ENCODE data around the gene PRSS56.
"Not testable (repeated sequence)": the region's sequence is repeated elsewhere in the genome, so short reads cannot be mapped to it uniquely, and the experiment has no call there.

PRSS56 gene

DNA sequence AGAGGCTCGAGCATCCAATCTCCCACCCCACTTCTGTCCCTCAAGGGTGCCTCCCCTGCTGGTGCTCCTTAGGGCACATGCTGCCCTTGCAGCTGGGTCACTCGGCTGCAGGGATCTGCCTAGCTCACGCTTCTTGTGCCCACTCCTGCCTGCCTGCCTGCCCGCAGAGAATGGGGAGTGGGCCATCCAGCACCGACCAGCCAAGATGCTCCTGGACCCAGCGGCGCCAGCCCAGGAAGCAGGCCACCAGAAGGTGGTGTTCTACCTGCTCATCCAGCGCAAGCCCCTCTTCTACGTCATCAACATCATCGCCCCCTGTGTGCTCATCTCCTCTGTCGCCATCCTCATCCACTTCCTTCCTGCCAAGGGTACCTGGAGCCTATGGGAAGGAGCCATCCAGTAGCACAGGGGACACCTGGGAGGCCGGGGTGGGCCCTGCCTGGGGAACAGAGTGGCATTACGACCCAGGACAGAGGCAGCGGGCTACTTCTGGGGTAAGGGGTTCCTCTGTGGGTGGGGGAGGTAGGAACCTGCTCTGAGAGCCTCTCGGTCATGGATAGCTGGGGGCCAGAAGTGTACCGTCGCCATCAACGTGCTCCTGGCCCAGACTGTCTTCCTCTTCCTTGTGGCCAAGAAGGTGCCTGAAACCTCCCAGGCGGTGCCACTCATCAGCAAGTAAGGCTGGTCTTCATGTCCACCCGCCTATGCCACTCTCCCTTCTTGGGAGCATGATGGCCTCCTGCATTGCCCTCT lies 22.7 kb downstream of the PRSS56 start:
- DNase-seq, result no peak

DNA sequence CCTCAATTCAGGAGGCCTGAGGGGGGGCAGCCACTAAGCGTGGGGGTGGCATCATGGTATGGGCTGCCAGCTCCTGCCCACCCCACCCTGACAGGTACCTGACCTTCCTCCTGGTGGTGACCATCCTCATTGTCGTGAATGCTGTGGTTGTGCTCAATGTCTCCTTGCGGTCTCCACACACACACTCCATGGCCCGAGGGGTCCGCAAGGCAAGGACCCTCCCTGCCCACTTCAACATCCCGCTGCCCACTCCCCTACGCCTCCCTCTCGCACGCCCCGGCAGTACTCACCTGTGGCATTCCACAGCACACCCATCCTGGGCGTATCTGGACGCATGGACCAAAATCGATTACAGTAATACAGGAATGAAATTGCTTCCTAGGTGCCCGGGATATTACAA lies 23.3 kb downstream of the PRSS56 start:
- DNase-seq, result no peak

DNA sequence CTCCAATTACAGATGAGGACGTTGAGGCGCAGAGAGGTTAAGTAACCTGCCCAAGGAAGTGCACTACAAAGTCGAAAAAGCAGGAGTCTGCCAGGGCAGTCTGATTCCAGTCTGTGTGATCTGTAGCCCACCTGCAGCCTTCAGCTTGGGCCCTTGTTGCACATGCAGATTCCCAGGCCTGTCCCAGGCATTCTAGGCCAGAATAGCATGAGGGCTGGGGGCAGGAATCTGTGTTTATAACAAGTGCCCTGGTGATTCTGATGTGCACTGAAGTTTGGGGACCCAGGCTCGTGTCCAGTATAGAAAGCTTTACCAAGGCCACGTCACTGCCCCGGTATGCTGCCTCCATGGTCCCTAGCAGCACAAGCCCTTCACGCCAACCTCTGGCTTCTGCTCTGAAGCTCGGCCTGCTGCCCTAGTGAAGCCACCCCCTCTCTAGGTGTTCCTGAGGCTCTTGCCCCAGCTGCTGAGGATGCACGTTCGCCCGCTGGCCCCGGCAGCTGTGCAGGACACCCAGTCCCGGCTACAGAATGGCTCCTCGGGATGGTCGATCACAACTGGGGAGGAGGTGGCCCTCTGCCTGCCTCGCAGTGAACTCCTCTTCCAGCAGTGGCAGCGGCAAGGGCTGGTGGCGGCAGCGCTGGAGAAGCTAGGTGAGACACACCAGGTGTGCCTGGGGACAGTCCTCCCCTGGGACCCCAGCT lies 23.9 kb downstream of the PRSS56 start:
- no peak for DNase-seq

DNA sequence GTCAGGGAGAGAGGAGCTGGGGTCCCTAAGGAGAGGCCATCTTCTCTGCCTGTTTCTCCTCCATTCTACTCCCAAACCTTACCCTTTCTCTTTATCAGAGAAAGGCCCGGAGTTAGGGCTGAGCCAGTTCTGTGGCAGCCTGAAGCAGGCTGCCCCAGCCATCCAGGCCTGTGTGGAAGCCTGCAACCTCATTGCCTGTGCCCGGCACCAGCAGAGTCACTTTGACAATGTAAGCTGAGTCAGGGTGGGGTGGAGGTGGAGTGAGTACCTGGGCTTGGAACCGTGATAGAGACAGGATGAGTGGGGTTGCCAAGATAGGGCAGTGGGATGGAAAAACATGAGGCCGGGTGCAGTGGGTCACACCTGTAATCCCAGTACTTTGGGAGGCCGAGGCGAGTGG lies 24.5 kb downstream of the PRSS56 start:
- DNase-seq, result no peak

DNA sequence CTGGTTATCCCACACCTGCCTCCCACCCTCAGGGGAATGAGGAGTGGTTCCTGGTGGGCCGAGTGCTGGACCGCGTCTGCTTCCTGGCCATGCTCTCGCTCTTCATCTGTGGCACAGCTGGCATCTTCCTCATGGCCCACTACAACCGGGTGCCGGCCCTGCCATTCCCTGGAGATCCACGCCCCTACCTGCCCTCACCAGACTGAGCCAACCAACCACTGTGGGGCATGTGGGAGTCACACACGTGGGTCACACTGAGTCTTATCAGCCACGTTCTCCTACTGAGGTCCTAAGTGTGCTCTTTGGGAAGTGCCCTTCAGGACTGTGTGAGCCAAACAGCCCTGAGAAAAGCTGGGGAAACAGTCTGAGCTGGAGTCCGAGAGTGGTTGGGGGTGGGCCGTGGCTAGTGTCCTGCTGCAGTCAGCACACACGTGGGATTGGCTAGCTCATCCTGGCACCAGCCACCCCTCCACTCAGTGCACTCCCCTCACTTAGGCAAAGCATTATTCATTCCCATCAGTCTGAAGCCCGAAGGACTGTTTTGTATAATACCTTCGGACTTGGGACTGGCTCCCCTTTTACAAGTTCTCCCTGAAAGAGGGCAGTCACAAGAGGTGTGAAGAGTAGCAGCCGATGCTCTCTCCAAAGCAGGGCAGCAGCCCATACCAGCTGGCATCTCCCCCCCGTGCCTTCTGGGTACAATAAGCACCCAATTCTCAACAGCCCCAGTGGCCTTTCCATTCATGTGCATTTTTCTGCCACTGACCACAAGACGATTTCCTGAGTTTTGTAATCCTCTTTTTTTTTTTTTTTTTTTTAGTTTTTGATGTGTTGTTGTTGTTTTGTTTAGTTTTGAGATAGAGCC lies 25.6 kb downstream of the PRSS56 start:
- DNase-seq, result no peak

DNA sequence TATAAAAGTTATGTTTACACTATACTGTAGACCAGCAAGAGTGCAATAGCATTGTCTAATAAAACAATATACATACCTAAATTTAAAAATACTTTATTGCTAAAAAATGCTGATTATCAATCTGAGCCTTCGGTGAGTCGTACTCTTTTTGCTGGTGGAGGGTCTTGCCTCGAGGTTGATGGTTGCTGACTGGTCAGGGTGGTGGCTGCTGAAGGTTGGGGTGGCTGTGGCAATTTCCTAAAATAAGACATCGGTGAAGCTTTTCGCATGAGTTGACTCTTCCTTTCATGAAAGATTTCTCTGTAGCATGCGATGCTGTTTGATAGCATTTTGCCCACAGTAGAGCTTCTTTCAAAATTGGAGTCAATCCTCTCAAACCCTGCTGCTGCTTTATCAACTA lies 27.8 kb downstream of the PRSS56 start:
- no peak for DNase-seq

DNA sequence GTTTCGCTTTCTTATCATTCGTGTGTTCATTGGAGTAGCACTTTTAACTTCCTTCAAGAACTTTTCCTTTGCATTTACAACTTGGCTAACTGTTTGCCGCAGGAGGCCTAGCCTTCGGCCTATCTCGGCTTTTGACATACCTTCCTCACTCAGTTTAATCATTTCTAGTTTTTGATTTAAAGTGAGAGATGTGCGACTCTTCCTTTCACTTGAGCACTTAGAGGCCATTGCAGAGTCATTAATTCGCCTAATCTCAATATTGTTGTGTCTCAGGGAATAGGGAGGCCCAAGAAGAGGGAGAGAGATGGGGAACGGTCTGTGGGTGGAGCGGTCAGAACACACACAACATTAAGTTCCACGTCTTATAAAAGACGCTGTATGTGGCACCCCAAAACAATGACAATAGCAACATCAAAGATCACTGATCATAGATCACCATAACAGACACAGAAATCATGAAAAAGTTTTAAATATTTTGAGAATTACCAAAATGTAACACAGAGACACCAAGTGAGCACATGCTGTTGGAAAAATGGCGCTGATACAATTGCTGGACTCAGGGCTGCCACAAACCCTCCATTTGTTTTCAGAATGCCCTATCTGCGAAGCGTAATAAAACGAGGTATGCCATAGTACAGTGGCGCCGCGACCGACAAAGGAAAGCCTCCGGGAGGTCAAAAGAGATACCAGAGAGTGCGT lies 29.6 kb downstream of the PRSS56 start:
- DNase-seq, result no peak

DNA sequence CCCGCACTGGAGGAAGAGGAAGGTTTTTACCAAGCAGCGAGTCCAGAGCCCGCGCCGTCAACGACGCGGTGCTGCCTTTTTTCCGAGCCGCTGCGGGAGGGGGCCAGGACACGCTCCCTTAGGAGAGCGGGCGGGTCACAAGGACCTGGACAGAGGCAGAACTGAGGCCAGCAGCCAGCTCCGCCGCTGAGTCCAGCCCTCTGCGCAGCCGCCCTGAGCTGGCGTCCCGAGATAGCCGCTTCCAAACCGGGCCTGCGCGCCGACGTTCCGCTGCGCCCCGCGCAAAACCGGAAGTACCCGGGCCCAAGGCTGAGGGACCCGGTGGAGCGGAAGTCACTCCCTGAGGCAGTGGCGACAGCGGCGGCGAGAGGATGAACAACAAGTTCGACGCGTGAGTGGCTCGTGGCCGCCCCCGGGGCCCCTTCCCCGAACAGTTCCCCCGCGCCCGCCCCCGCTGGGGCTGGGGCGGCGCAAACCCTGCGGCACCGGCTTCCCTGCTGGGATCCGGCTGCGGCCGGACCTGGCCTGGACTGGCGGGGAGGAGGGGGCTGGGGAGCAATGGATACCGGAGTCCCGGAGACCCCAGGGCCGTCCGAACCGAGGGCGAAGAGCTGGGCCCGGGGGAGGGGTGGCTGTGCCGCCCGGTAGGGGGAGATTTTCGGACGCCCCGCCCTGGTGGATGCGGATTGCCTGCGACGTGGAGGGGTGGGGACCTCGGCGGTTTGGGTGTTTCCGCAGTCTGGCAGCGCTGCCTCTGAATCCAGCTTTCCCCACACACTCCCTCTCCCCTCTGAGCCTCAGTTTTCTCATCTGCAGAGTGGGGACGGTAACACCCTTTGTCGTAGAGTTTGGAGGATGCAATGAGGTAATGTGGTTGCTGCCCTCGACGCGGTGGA lies 30.4 kb downstream of the PRSS56 start, which contains the start of the genes EIF4E2 and TIGD1:
Gene EIF4E2, plus strand, starts transcription at position 336 of the 896 bp plus-strand sequence. Its CDS starts 36 bp downstream, at position 372.
Gene TIGD1, minus strand, starts transcription at position 204 of the 896 bp plus-strand sequence. CDS start 675 bp downstream, outside the sequence.
- peak; percentile 96 for DNase-seq

DNA sequence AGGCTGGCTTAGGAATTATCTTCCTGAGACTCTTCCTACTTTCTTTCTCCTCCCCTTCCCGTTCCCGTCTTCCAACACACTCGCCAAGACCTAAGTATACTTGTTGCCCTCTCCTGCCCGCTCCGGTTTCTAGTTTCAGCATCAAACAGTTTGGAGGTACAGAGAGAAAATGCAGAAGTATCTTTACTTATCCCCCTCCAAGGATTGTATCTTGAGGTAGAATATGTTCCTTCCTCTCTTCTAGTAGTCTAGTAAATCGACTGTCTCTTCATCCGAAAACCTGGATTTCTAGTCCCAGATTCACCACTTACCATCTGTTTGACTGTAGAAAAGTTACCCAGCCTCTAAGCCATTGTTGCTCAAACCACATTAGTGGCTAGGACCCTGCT lies 31.1 kb downstream of the PRSS56 start:
- no peak for DNase-seq

DNA sequence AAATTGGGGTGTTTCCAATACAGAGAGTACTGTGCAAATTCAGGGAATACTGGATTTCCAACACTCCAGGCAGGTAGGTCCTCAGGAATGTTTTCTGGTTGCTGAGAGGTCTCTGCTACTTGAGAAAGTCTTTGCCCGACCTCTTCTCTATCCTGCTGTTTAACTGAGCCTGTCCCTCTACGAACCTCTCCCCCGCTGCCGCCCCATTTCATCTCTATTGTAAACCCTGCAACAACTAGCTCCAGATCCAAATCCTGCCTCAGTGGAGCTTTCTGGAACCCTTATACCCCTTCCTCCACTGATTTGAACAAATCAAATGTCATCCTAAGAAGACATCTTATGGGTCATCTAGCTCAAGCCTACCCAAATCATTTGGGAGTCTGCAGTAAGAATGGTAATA lies 31.6 kb downstream of the PRSS56 start:
- no peak for DNase-seq

DNA sequence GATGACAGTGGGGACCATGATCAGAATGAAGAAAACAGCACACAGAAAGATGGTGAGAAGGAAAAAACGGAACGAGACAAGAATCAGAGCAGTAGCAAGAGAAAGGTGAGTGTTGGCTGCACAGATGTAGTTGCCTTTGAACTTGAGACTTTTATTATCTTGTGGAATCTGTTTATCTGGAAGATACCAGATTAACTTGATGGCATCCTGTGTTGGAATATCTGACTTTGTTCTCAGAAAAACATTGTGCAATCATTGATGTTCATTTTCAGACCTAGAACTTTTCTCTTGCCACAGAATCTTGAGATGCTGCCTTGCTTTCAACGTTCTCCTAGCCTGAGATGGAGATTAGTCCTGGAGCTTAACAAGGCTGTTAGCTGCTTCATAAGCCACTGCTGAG lies 36.2 kb downstream of the PRSS56 start:
- no peak for DNase-seq

DNA sequence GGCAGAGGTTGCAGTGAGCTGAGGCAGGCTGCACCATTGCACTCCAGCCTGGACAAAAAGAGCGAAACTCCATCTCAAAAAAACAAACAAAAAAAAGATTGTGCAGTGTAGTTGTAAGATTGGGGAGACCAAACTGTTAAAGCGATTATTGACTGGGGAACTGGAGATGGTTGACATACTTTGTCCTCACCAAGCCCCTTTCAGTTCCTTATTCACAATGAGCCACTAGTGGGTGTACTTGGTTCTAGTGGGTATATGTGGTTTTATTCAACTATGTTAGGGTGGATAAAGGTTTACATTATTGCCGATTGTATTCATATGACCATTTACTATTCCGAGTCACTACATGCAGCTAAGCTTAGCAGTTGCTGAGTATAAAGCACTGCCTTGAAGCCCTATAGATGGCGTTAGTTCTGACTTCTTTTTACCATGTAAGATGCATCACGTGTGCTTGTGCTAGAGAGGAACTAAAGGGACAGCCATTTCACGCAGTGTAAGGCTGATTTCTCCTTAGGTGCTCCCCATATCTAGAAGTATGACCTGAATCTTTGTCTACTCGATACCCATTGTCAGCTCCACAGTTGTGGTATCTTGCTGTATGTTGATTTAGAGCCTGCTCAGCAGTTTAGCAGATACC lies 42.4 kb downstream of the PRSS56 start:
- no peak for DNase-seq

DNA sequence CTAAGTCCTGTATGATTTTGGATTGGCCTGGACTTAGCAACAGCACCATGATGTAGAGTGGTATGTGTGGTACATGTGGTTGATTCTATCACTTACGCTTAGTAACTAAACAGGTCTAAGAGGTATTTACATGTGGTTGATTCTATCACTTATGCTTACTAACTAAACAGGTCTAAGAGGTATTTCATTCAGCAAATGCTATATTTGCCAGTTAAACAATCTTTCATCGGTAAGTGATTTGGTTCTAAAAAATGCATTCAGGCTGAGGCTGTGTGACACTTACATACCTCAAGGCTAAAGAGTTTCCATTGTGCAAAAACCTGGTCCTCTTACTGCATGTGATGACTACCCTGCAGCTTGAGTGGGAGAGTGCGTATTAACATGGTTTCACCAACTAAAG lies 43.4 kb downstream of the PRSS56 start:
- no peak for DNase-seq

DNA sequence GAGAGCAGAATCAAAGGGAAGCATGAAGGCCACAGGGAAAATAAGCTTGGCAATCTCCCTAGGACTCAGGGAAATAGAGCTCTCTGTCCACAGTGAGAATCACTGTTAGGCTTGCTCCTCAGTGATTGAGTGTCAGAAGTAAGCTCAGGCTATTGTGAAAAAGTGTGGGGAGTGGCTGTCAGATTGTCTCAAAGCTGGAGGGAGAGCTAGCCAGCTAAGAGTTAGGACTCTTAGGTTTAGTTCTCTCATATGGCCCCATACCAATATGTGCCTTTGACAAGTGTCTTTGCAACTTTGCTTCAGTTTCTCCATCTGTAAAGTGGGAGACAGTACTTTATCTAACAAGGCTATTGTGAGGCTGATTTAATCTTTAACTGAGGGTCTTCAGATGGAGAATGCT lies 47.5 kb downstream of the PRSS56 start:
- DNase-seq, result no peak

DNA sequence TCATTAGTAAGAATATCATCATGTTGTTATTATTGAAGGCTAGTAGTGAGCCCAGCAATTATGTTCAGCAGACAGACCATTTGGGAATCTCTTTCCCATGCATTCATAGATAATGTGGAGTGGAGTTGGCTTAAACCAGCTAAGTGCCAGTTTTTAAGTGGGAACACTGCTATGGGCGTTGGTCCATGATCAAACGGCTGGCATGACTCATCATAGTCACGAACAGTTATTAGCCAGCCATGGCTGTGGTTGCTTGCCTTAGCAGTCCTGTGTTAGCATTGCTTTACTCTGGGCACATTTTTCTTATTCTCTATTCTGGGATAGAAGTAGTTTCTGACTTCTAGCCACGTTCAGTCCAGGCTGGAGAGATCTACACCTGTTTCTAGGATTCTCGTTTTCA lies 48.0 kb downstream of the PRSS56 start:
- no peak for DNase-seq

DNA sequence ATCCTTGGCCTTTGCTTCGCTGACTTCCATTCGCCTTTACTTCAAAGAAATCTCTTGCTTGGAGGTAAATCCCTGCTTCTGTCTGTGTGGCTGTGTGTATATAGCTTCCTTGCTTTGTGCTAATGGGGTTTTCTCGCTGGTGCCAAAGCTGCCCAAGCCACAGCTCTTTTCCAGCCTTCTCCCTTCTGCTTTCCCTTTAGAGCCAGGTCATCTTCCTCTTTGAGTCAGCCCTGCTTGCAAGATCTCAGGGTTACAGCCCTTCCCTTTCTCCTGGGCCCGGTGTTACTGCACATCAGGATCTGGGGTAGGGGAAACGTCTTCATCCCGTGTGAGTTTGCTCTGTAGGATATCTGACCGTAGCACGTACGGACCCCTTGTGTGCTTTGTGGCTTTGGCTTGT lies 49.4 kb downstream of the PRSS56 start:
- DNase-seq, result no peak

DNA sequence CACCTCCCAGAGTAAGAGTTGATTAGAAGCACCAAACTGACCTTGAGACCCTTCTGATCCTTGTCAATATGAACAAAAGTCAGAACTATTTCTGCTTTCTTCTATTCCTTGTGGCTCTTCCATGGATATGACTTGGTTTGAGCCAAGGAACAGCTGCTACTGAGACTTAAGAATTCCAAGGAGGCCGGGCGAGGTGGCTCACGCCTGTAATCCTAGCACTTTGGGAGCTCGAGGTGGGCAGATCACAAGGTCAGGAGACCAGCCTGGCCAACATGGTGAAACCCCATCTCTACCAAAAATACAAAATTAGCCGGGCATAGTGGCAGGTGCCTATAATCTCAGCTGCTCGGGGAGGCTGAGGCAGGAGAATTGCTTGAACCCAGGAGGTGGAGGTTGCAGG lies 50.3 kb downstream of the PRSS56 start:
- not testable (repeated sequence) for DNase-seq

DNA sequence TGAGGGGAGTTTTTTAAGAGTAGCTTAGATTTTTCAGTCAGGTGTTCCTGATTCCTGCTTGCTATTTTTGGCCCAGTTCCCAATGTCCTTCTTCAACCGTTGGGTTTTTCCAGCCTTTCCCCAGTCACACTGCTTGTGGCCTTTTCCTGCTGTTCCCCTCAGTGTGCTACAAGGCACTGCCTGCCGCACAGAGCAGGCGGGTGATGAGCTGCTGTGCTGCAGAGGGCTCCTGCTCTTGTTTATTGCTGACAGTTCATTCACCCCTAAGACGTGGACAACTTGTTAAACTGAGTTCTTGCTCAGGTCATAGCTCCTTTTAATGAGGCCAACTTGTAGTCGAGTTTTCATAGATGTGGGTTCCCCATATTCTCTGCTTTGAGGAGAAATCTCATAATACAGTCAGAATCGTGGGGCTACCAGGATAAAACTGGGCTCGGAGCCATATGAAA lies 50.9 kb downstream of the PRSS56 start:
- DNase-seq, result no peak

DNA sequence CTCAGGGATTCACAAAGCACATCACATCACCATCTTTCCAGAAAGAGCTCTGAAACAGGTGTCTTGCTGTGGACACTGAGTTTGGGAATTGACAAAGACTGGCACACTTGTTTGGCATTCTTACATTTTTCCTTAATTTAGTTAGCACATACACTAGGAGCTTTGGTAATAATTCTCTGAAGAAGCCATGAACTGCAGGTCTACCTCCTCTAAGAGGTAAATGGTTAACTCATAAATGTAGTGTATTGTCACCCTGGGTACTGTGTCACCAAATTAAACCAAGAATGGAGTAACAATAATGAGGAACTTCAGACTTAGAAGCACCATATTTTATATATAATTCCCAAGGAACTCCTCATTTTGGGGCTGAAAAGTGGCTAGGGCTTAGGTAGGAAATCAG lies 52.9 kb downstream of the PRSS56 start:
- no peak for DNase-seq

DNA sequence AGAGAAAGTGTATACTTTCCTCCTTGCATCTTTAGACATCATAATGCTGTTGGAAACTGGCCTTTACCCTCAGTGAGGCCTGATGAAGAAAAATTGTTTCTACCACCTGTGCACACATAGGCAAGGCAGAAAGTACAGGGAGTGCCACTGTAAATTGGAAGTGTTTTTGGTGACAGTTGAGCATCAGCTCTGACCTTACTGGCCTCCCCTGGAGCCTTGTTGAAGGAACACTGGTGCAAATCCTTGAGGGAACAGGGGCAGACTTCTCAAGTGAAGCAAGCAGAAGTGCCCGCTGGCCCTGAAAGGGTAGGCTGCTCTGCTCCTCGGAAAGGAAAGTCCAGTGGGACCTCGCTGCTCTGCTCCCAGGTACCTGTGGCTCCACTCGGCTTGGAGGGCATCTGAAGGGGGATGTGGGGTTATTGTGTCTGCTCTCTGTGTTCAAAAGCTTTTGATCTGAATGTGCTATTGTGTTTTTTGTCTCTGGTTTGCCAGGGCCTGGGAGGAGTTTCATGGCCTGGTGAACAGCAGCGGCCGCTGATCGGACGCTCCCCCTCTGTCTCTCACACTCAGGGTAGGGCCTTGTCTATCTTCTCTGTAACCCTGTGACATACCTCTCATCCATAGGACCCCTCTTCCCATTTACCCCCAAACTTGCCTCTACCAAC lies 53.7 kb downstream of the PRSS56 start:
- no peak for DNase-seq
